CD4-positive, alpha-beta T cell treated with Interleukin-4 for 1 hour (primary cell): ENCODE data around the gene SPR.
"Not testable (repeated sequence)": the region's sequence is repeated elsewhere in the genome, so short reads cannot be mapped to it uniquely, and the experiment has no call there.

Experiments used
- DNase-seq, 2 donors: peaks; one replicate each; pipeline ENCODE4 v3.0.0-alpha.2; 2020 to 2022

The SPR gene

GRCh38 chr2:72889991-72890390 is 2.8 kb downstream of the SPR start:
- no peak for DNase-seq

- DNase-seq: no peak
Observed at GRCh38 chr2:72891091-72891818, 4.0 kb downstream of the SPR start.

- peak; percentile 56 to 62 for DNase-seq
Observed at GRCh38 chr2:72892506-72893173, 5.4 kb downstream of the SPR start.

- DNase-seq: no peak
Observed at GRCh38 chr2:72893594-72894319, 6.5 kb downstream of the SPR start.

GRCh38 chr2:72894514-72894913 is 7.3 kb downstream of the SPR start:
- no peak for DNase-seq

GRCh38 chr2:72895154-72895553 is 7.9 kb downstream of the SPR start:
- no peak for DNase-seq

DNA sequence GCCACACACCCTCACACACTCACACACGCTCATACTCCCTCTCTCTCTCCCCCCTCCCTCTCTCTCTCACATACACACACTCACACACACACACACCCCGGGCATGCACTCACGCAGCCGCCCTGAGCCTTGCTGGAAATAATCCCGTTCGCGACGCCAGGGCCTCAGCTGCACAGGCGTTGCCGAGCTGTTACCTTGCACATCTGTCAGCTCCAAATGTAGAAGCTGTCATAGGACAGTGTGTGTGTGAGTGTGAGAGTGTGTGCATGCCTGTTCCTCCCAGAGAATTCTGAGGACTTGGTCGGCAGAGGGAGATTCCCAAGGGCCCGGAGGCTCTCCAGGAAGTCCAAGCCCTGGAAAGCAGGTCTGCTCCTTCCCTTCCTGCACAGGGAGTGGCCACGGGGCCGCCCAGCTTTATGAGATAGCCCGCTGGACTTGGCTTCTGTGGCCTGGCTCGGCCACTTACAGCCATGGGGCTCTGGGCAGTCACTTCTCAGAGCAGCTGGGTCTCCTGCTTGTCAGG is 8.6 kb downstream of the SPR start:
- DNase-seq: no peak

- no peak for DNase-seq
Observed at GRCh38 chr2:72896446-72896845, 9.2 kb downstream of the SPR start.

- no peak for DNase-seq
Observed at GRCh38 chr2:72897785-72898584, 10.8 kb downstream of the SPR start.

- DNase-seq: no peak
Observed at GRCh38 chr2:72898585-72898906, 11.3 kb downstream of the SPR start.

- no peak for DNase-seq
Observed at GRCh38 chr2:72900191-72900825, 13.1 kb downstream of the SPR start.

DNA sequence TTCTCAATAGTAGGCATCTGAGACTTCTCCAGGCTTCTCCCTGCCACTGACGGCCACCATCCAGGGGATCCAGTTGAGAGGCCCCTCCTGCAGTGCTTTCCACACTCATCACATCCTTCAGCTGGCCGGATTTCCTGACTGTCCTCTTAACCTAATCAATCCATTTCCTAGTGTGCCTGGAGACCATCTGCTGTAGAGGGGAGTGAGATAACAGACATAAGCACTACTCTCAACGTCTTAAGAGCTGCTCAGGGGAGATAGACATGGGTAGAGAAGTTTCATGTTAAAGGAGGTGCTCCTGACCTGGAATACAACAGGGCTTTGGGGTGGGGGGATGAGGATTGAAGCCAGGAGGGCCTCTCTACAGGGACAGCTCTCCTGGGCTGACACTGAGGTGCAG is 14.2 kb downstream of the SPR start:
- DNase-seq: no peak

GRCh38 chr2:72907369-72907768 is 20.2 kb downstream of the SPR start:
- not testable (repeated sequence) for DNase-seq

DNA sequence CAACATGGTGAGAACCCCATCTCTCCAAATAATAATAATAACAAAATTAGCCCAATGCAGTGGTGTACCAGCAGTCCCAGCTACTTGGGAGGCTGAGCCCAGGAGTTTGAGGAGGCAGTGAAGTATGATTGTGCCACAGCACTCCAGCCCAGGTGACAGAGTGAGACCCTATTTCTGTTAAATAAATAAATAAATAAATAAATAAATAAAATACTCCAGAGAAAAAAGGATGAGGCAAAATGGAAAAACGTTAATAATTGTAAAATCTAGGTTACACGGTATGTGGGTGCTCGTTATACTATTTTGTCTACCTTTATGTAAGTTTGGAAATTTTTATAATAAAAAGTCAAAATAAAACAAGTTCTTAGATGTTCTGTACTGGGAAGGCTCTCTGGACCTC is 21.5 kb downstream of the SPR start:
- DNase-seq: no peak

GRCh38 chr2:72911256-72911655 is 24.0 kb downstream of the SPR start:
- no peak for DNase-seq

- no peak for DNase-seq
Observed at GRCh38 chr2:72913486-72914205, 26.4 kb downstream of the SPR start.

- no peak for DNase-seq
Observed at GRCh38 chr2:72914206-72914559, 27.0 kb downstream of the SPR start.

GRCh38 chr2:72914589-72915319 is 27.5 kb downstream of the SPR start:
- no peak for DNase-seq

- no peak for DNase-seq
Observed at GRCh38 chr2:72915320-72915906, 28.2 kb downstream of the SPR start.

- DNase-seq: peak; percentile 22 to 37
Observed at GRCh38 chr2:72915907-72916742, 28.9 kb downstream of the SPR start.
